GM18867 (cell line): ENCODE data around the gene TTF1.

Experiments used
- ATAC-seq: cut with Tn5 transposase; IDR thresholded peaks from one replicate; pipeline ENCODE4 v1.9.1; 2021; ENCODE audit warnings: mild to moderate bottlenecking, moderate library complexity; ENCODE audit not compliant: unreplicated experiment

Gene TTF1

GRCh38 chr9:132406554-132407122 lies at the start of gene TTF1:
Gene TTF1, minus strand, starts transcription at chr9:132406840. Its CDS starts 4,019 bp downstream, at chr9:132402821.
- peak; percentile 77 for ATAC-seq

GRCh38 chr9:132456241-132456640 lies 49.6 kb upstream of the TTF1 start:
- no peak for ATAC-seq

- peak; percentile 47 for ATAC-seq
These were observed 44.6 kb upstream of the TTF1 start for GRCh38 chr9:132451276-132451675.

- no peak for ATAC-seq
These were observed 41.3 kb upstream of the TTF1 start for GRCh38 chr9:132447902-132448301.

- no peak for ATAC-seq
These were observed 40.7 kb upstream of the TTF1 start for GRCh38 chr9:132447346-132447745.

GRCh38 chr9:132446887-132447286 lies 40.2 kb upstream of the TTF1 start:
- ATAC-seq, result no peak

GRCh38 chr9:132443951-132444607 lies 37.4 kb upstream of the TTF1 start:
- ATAC-seq, result no peak

- no peak for ATAC-seq
These were observed 34.8 kb upstream of the TTF1 start for GRCh38 chr9:132441404-132441803.

GRCh38 chr9:132440735-132441134 lies 34.1 kb upstream of the TTF1 start:
- no peak for ATAC-seq

GRCh38 chr9:132439153-132439552 lies 32.5 kb upstream of the TTF1 start:
- ATAC-seq, result no peak

GRCh38 chr9:132434881-132435280 lies 28.2 kb upstream of the TTF1 start:
- ATAC-seq, result no peak

- ATAC-seq, result no peak
These were observed 24.4 kb upstream of the TTF1 start for GRCh38 chr9:132430998-132431397.

GRCh38 chr9:132426639-132427414 lies 20.2 kb upstream of the TTF1 start:
- ATAC-seq, result no peak

GRCh38 chr9:132425675-132426062 lies 19.0 kb upstream of the TTF1 start:
- ATAC-seq, result no peak

- no peak for ATAC-seq
These were observed 18.4 kb upstream of the TTF1 start for GRCh38 chr9:132424857-132425674.

GRCh38 chr9:132423503-132423902 lies 16.9 kb upstream of the TTF1 start:
- ATAC-seq, result no peak

GRCh38 chr9:132422574-132422973 lies 15.9 kb upstream of the TTF1 start:
- ATAC-seq, result no peak

GRCh38 chr9:132418726-132419363 lies 12.2 kb upstream of the TTF1 start:
- ATAC-seq, result no peak

- no peak for ATAC-seq
These were observed 8.5 kb upstream of the TTF1 start for GRCh38 chr9:132415181-132415580.

GRCh38 chr9:132414731-132415130 lies 8.1 kb upstream of the TTF1 start:
- no peak for ATAC-seq

- ATAC-seq, result no peak
These were observed 7.3 kb upstream of the TTF1 start for GRCh38 chr9:132413926-132414325.
